Neural cell (in vitro differentiated cells): ENCODE data around the gene LRRC39. TPM values are rescaled to one million over a fixed set of nuclear protein-coding genes. Genes with fewer than 3 reads are reported as not detected.

Source experiments
- H2AFZ ChIP-seq: fragments of 200-600, 300-800 bp; sonication (generic), shearing (Covaris generic); 2 replicates; pipeline ENCODE4 v1.6.0; 2014; ENCODE audit warnings: low read depth, mild to moderate bottlenecking, antibody characterized with exemption, low read length, moderate library complexity
- H3F3A ChIP-seq: fragments of 200-600 bp; shearing (Covaris generic); 2 replicates; pipeline ENCODE4 v1.6.1; 2016; ENCODE audit warnings: mild to moderate bottlenecking, moderate library complexity, mixed read lengths, antibody characterized with exemption, low read length; ENCODE audit not compliant: insufficient read depth, poor library complexity, severe bottlenecking
- H3K27ac ChIP-seq: fragments of 200-600, 300-800 bp; sonication (generic), shearing (Covaris generic); 2 replicates; pipeline ENCODE4 v1.5.1; 2014; ENCODE audit warnings: mild to moderate bottlenecking, low read length, moderate library complexity
- H3K27me3 ChIP-seq: fragments of 300-800, 200-600 bp; sonication (generic), shearing (Covaris generic); 2 replicates; pipeline ENCODE4 v1.6.0; 2014; ENCODE audit warnings: mild to moderate bottlenecking, low read depth, low read length, moderate library complexity; ENCODE audit not compliant: insufficient read depth
- H3K36me3 ChIP-seq: fragments of 300-800, 200-600 bp; sonication (generic), shearing (Covaris generic); 2 replicates; pipeline ENCODE4 v1.5.1; 2014; ENCODE audit warnings: mild to moderate bottlenecking, antibody characterized with exemption, low read length, moderate library complexity; ENCODE audit not compliant: insufficient read depth
- H3K4me2 ChIP-seq: fragments of 300-800, 200-600 bp; sonication (generic), shearing (Covaris generic); 2 replicates; pipeline ENCODE4 v1.6.0; 2014; ENCODE audit warnings: mild to moderate bottlenecking, low read length
- H3K4me3 ChIP-seq: fragments of 300-800, 200-600 bp; sonication (generic), shearing (Covaris generic); 2 replicates; pipeline ENCODE4 v1.5.1; 2014; ENCODE audit warnings: mild to moderate bottlenecking, low read length, moderate library complexity
- H3K79me2 ChIP-seq: fragments of 200-600 bp; shearing (Covaris generic); replicated peaks from 2 replicates; pipeline ENCODE4 v1.6.0; 2014; ENCODE audit warnings: mild to moderate bottlenecking, low read length, moderate library complexity; ENCODE audit not compliant: insufficient read depth
- H3K9ac ChIP-seq: fragments of 300-800, 200-600 bp; sonication (generic), shearing (Covaris generic); 2 replicates; pipeline ENCODE4 v1.6.1; 2016; ENCODE audit warnings: mild to moderate bottlenecking, low read length, mixed read lengths
- H3K9me2 ChIP-seq: fragments of 200-600 bp; shearing (Covaris generic); 2 replicates; pipeline ENCODE4 v1.6.1; 2016; ENCODE audit warnings: mild to moderate bottlenecking, low read length, mixed read lengths; ENCODE audit not compliant: insufficient read depth
- H3K9me3 ChIP-seq: fragments of 200-600, 300-800 bp; sonication (generic), shearing (Covaris generic); 2 replicates; pipeline ENCODE4 v1.6.1; 2016; ENCODE audit warnings: mild to moderate bottlenecking, mixed run types, low read length, moderate library complexity, mixed read lengths
- H4K20me1 ChIP-seq: fragments of 200-600 bp; shearing (Covaris generic); 2 replicates; pipeline ENCODE4 v1.6.1; 2016; ENCODE audit warnings: mild to moderate bottlenecking, mixed run types; ENCODE audit not compliant: insufficient read depth
- CTCF ChIP-seq: fragments of 450-650 bp; IDR thresholded peaks from 2 replicates; pipeline ENCODE4 v1.5.1; 2014; ENCODE audit warnings: antibody characterized with exemption, mild to moderate bottlenecking, moderate library complexity; ENCODE audit not compliant: poor library complexity, severe bottlenecking
- EP300 ChIP-seq: fragments of 450-650 bp; conservative IDR thresholded peaks from 2 replicates; pipeline ENCODE4 v1.6.1; 2014; ENCODE audit warnings: antibody characterized with exemption, mild to moderate bottlenecking, moderate library complexity; ENCODE audit not compliant: poor library complexity, severe bottlenecking
- EZH2 ChIP-seq: fragments of 200-600, 300-800 bp; shearing (Covaris generic), sonication (generic); IDR thresholded peaks from 2 replicates; pipeline ENCODE4 v1.6.1; 2014; ENCODE audit warnings: antibody characterized with exemption, low read length, borderline replicate concordance, mild to moderate bottlenecking; ENCODE audit not compliant: insufficient read depth, poor library complexity, severe bottlenecking
- MXI1 ChIP-seq: fragments of 450-650 bp; conservative IDR thresholded peaks from 2 replicates; pipeline ENCODE4 v1.6.1; 2014; ENCODE audit warnings: antibody characterized with exemption, mild to moderate bottlenecking; ENCODE audit not compliant: poor library complexity, severe bottlenecking
- POLR2AphosphoS5 ChIP-seq: IDR thresholded peaks from 2 replicates; pipeline ENCODE4 v1.6.1; 2012
- RAD21 ChIP-seq: fragments of 450-650 bp; conservative IDR thresholded peaks from 2 replicates; pipeline ENCODE4 v1.6.1; 2014; ENCODE audit warnings: antibody characterized with exemption, mild to moderate bottlenecking, moderate library complexity
- REST ChIP-seq: IDR thresholded peaks from 2 replicates; pipeline ENCODE4 v1.6.1; 2012; ENCODE audit warnings: borderline replicate concordance
- SMC3 ChIP-seq: fragments of 450-650 bp; conservative IDR thresholded peaks from 2 replicates; pipeline ENCODE4 v1.6.1; 2014; ENCODE audit warnings: antibody characterized with exemption, mild to moderate bottlenecking, moderate library complexity; ENCODE audit not compliant: poor library complexity
- TAF1 ChIP-seq: IDR thresholded peaks from 2 replicates; pipeline ENCODE4 v1.6.1; 2012; ENCODE audit warnings: low read depth
- polyA plus RNA-seq: library from polyadenylated mRNA; depleted of rRNA; stranded (reverse); fragments of >200 nt; gene quantifications from 2 replicates; pipeline ENCODE4 v1.2.3, GENCODE V29; 2014

The LRRC39 gene
- polyA plus RNA-seq, 1 donor from 2014 or later, result 8.0 TPM

- Histone ChIP-seq H3K9me2 (no peaks in the 10 kb centered on the region), H3K9ac (no peak overlapping the region), H3K36me3 (no peaks in the 10 kb centered on the region), H2AFZ (no peak overlapping the region), H3F3A (no peaks in the 10 kb centered on the region), H3K4me3 (no peak overlapping the region), H3K27ac (no peak overlapping the region), H3K9me3 (no peaks in the 10 kb centered on the region), H4K20me1 (no peaks in the 10 kb centered on the region), H3K79me2 (peaks cover 10% of the 10 kb centered on the region), H3K4me2 (no peak overlapping the region), H3K27me3 (no peaks in the 10 kb centered on the region)
- TF ChIP-seq TAF1, result no peak
- no peak for TF ChIP-seq SMC3
- TF ChIP-seq CTCF, result no peak
Observed at GRCh38 chr1:100137602-100138001, 40.5 kb downstream of the LRRC39 start.

GRCh38 chr1:100134872-100135271 is 43.2 kb downstream of the LRRC39 start:
- Histone ChIP-seq H3K4me3 (peak overlapping the region; percentile 75), H3F3A (no peaks in the 10 kb centered on the region), H3K27me3 (no peaks in the 10 kb centered on the region), H3K9me2 (no peaks in the 10 kb centered on the region), H3K79me2 (peaks cover 29% of the 10 kb centered on the region), H3K36me3 (no peaks in the 10 kb centered on the region), H3K9ac (no peak overlapping the region), H3K9me3 (no peaks in the 10 kb centered on the region), H2AFZ (no peak overlapping the region), H3K27ac (no peak overlapping the region), H3K4me2 (no peak overlapping the region), H4K20me1 (no peaks in the 10 kb centered on the region)
- TF ChIP-seq TAF1, result no peak
- no peak for TF ChIP-seq RAD21

GRCh38 chr1:100132566-100133477 is 45.2 kb downstream of the LRRC39 start, which contains the start of the genes SASS6 and TRMT13:
TSS of gene SASS6 (minus strand) at chr1:100132930. CDS start at chr1:100132814, 116 bp downstream.
TSS of gene TRMT13 (plus strand) at chr1:100133163. CDS start at chr1:100133169, 6 bp downstream.
- Histone ChIP-seq H3K27me3 (no peaks in the 10 kb centered on the region), H3K9ac (peak within 1 kb of the TSS; percentile 69), H3K4me3 (peak within 1 kb of the TSS; percentile 75), H3K4me2 (peak within 1 kb of the TSS; percentile 74), H3K9me3 (no peaks in the 10 kb centered on the region), H3K36me3 (no peaks in the 10 kb centered on the region), H3F3A (no peaks in the 10 kb centered on the region), H3K9me2 (no peaks in the 10 kb centered on the region), H3K79me2 (peaks cover 29% of the 10 kb centered on the region), H4K20me1 (no peaks in the 10 kb centered on the region), H2AFZ (peak within 1 kb of the TSS; percentile 88), H3K27ac (peak within 1 kb of the TSS; percentile 62)
- TF ChIP-seq RAD21, result no peak
- no peak for TF ChIP-seq EZH2
- TF ChIP-seq MXI1, result peak; percentile 100
- no peak for TF ChIP-seq CTCF
- no peak for TF ChIP-seq SMC3
- peak; percentile 76 for TF ChIP-seq POLR2AphosphoS5
- TF ChIP-seq REST, result no peak
- TF ChIP-seq EP300, result peak; percentile 59
- no peak for TF ChIP-seq TAF1
